ENCODE data around the gene PHF20. TPM values are rescaled to one million over a fixed set of nuclear protein-coding genes. Genes with fewer than 3 reads are reported as not detected.
A peak's percentile ranks its signal among the peaks of the same experiment; 100 is the strongest.
"Not testable (repeated sequence)": the region's sequence is repeated elsewhere in the genome, so short reads cannot be mapped to it uniquely, and the experiment has no call there.

Gene PHF20
- total RNA-seq (10 to 100 TPM; 41.4 to 70.0 (median 48.0) TPM), polyA plus RNA-seq (10 to 100 TPM; 17.6 to 35.1 TPM)
- long read RNA-seq, donor 1, partial matches to known transcripts: 144 of 173 reads
- long read RNA-seq, donor 1, other reads (novel, unspliced or antisense): 25 of 173 reads
- long read RNA-seq, donor 2, transcript PHF20-216 (2 exons, 618 nt): major isoform, 8 of 78 reads
- long read RNA-seq, donor 2, partial matches to known transcripts: 0 of 78 reads
- long read RNA-seq, donor 2, other reads (novel, unspliced or antisense): 70 of 78 reads
- long read RNA-seq, donor 3, partial matches to known transcripts: 34 of 37 reads
- long read RNA-seq, donor 3, other reads (novel, unspliced or antisense): 2 of 37 reads

DNA sequence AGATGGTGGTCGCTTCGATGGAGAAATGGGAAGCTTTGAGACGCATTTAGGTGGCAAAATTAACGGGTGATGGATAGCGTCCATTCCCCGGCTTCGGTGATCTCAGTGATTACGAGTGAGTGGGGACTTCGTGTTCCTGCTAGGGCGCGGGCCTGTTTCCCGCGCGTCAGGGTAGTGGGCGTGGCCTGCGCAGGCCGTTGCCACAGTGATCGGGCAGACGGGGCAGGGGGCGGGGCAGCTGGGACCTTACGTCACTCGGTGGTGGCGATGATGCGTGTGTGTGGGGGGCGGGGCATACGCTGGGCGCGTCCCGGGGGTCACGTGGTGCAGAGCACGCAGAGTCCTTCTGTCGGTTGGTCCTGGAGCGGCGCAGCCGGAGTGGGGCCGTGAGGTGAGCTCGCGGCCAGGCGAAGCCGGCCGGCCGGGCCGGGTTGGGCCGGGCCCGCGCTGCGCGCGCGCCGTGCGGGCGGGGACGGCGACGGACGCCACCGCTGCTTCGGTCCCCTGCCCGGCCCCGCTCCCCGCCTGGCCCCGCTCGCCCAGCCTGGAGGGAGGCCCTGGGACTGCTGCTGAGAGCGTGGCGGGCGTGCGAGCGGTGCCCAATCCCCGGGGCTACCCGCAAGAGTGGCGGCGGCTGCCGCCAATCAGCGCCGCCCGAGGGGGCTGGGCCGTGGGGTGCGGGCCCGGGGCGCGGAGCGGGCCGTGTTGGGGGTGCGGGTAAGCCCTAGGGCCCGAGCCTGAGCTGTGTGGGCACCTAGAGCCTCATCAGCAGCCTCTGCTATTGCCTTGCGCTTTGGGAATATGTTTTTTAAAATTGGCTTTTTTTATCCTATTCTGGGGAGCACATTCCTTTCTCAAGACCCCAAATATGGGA is at the start of gene PHF20:
TSS of gene PHF20 (plus strand) at position 327 of the 874 bp plus-strand sequence. CDS start 29,508 bp downstream, outside the sequence.
- TF ChIP-seq, protein P1, sequence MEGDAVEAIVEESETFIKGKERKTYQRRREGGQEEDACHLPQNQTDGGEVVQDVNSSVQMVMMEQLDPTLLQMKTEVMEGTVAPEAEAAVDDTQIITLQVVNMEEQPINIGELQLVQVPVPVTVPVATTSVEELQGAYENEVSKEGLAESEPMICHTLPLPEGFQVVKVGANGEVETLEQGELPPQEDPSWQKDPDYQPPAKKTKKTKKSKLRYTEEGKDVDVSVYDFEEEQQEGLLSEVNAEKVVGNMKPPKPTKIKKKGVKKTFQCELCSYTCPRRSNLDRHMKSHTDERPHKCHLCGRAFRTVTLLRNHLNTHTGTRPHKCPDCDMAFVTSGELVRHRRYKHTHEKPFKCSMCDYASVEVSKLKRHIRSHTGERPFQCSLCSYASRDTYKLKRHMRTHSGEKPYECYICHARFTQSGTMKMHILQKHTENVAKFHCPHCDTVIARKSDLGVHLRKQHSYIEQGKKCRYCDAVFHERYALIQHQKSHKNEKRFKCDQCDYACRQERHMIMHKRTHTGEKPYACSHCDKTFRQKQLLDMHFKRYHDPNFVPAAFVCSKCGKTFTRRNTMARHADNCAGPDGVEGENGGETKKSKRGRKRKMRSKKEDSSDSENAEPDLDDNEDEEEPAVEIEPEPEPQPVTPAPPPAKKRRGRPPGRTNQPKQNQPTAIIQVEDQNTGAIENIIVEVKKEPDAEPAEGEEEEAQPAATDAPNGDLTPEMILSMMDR (IDR thresholded peaks at IDR 0.05): peak in 2 of 3 donors; percentile 39 to 71
- TF ChIP-seq POLR2A (IDR thresholded peaks at IDR 0.05): peak; percentile 89
- TF ChIP-seq EP300 (IDR thresholded peaks at IDR 0.05): peak; percentile 98
- peaks cover 11% of the 10 kb centered on the region for H3K4me1 ChIP-seq (ENCODE audit: insufficient read depth)
- no peaks in the 10 kb centered on the region for H3K27me3 ChIP-seq
- H3K36me3 ChIP-seq: no peaks in the 10 kb centered on the region
- WGBS, 3 donors: 2 to 4% (median 4%) methylated on average over 59 to 87 of the region's 87 CpGs
- H3K9me3 ChIP-seq: no peaks in the 10 kb centered on the region
- peak; percentile 99 to 100 (median 100) for DNase-seq
- intact Hi-C loops (cut with DNase I): loop anchor here in 1 of 4 donors (2.0 kb wide), 1 partner anchor 29 kb away; the partner anchor contains the start of gene RBM39
- H3K27ac ChIP-seq: peak within 1 kb of the TSS; percentile 85 to 88
- peak within 1 kb of the TSS; percentile 67 for H3K4me3 ChIP-seq

DNA sequence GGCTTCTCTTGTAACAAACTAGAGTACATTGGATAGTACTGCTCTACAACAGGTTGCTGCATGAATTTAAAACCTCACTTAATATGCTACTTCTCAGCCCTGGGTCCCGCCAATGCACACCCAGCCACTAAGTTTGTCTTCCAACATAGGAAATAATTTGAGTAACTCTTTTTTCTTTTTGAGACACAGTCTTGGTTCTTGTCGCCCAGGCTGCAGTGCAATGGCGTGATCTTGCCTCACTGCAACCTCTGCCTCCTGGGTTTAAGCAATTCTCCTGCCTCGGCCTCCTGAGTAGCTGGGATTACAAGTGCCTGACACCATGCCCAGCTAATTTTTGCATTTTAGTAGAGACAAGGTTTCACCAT is 48.6 kb upstream of the PHF20 start:
- DNase-seq; H3K9me3 ChIP-seq; H3K27me3 ChIP-seq; H3K27ac ChIP-seq; H3K36me3 ChIP-seq; intact Hi-C loops (cut with DNase I); H3K4me1 ChIP-seq (ENCODE audit: insufficient read depth); H3K4me3 ChIP-seq: not testable (repeated sequence)
- 85 to 89% (median 88%) methylated on average over 4 of the region's 4 CpGs for WGBS, 3 donors

DNA sequence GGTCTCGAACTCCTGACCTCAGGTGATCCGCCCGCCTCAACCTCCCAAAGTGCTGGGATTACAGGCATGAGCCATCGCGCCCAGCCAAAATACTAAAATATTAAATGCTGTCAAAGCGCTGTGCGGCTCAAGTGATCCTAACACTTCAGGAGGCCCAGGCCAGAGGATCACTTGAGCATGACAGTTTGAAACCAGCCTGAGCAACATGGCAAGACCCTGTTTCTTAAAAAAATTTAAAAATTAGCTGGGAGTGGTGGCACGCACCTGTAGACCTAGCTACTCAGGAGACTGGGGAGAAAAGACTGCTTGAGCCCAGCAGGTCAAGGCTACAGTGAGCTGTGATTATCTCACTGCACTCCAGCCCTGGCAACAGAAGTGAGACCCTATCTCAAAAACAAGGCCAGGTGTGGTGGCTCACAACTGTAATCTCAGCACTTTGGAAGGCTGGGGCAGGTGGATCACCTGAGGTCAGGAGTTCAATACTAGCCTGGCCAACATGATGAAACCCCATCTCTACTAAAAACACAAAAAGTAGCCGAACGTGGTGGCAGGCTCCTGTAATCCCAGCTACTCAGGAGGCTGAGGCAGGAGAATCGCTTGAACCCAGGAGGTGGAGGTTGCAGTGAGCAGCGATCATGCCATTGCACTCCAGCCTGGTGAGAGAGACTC is 48.0 kb upstream of the PHF20 start:
- H3K27me3 ChIP-seq; intact Hi-C loops (cut with DNase I); H3K36me3 ChIP-seq; DNase-seq; H3K4me1 ChIP-seq (ENCODE audit: insufficient read depth); H3K27ac ChIP-seq; H3K4me3 ChIP-seq; H3K9me3 ChIP-seq: not testable (repeated sequence)
- WGBS, 3 donors: 88 to 91% (median 89%) methylated on average over 12 of the region's 12 CpGs

DNA sequence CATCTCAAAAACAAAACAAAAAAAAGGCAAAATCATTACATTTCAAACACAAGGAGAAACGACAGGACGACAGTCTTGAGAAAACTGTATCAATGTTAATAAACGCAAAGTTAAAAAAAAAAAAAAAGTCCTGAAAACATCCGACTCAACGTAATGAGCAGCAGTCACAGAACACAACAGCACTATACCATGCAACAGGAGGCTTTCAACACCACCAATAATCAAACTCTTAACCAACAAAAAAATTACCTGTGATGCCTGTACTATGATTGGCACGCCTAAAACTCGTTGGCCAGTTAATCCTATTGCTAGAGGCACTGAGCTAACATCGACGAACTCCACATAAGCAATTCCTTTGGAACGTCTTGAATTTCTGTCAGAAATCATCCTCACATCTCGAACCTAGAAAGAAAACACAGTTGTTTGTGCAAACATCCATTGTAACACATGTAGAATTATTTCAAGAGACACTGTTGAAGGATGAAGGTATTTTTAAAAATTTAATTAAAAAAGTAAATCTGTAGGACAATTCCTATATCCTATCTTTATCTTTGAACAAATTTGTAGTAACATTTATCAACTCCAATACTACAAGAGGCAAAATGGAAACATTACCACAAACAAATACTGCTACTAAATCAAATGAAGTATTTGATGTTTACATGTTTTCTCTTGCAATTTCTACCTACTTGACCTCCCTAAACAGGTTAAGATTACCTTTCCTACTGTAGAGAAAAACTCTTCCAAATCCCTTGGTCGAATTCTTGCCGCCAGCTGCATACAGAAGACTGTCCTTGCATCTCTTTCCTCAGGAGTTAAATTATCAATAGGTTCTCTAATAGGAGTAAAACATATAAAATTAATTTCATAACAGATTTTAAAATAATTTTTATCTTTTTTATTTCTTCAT is 47.2 kb upstream of the PHF20 start:
- DNase-seq: no peak
- peaks cover 2% of the 10 kb centered on the region for H3K36me3 ChIP-seq
- intact Hi-C loops (cut with DNase I): no loop called here

GRCh38 chr20:35726842-35727711 is 44.7 kb upstream of the PHF20 start:
- Histone ChIP-seq H3K27me3 (no peaks in the 10 kb centered on the region), H3K36me3 (no peaks in the 10 kb centered on the region), H3K4me1 (ENCODE audit: insufficient read depth) (peaks cover 3% of the 10 kb centered on the region), H3K27ac (no peak overlapping the region), H3K9me3 (no peaks in the 10 kb centered on the region), H3K4me3 (no peak overlapping the region)
- TF ChIP-seq EP300 (IDR thresholded peaks at IDR 0.05) (no peak), POLR2A (IDR thresholded peaks at IDR 0.05) (no peak)
- TF ChIP-seq, protein P1 (IDR thresholded peaks at IDR 0.05): no peak
- intact Hi-C loops (cut with DNase I): no loop called here
- WGBS, 3 donors: 90 to 94% (median 93%) methylated on average over 20 of the region's 20 CpGs
- no peak for DNase-seq

More for the DNA sequence above, 47.2 kb upstream of the PHF20 start:
- Histone ChIP-seq H3K4me3 (no peak overlapping the region), H3K27me3 (no peaks in the 10 kb centered on the region), H3K4me1 (ENCODE audit: insufficient read depth) (peaks cover 3% of the 10 kb centered on the region), H3K27ac (no peak overlapping the region), H3K9me3 (no peaks in the 10 kb centered on the region)
- no peak for TF ChIP-seq EP300 (IDR thresholded peaks at IDR 0.05)
- 69 to 78% (median 72%) methylated on average over 13 of the region's 13 CpGs for WGBS, 3 donors

Data from ovary (tissue), 10 donors.